Chondrocyte (in vitro differentiated cells): ENCODE data around the gene CTIF. TPM values are rescaled to one million over a fixed set of nuclear protein-coding genes. Genes with fewer than 3 reads are reported as not detected.

Experiments used
- DNase-seq: peaks from one replicate; pipeline ENCODE4 v3.0.0; 2021; ENCODE audit warnings: mixed read lengths, low spot score
- H3K27ac Mint-ChIP-seq: one replicate; pipeline ENCODE4 v1.8.0; 2021; ENCODE audit warnings: mild to moderate bottlenecking, moderate library complexity, mixed read lengths; ENCODE audit not compliant: unreplicated experiment
- H3K27me3 Mint-ChIP-seq: 2 replicates; pipeline ENCODE4 v1.8.0; 2021; ENCODE audit warnings: low read depth, mixed read lengths
- H3K36me3 Mint-ChIP-seq: 2 replicates; pipeline ENCODE4 v1.8.0; 2021; ENCODE audit warnings: low read depth, mixed read lengths
- H3K4me1 Mint-ChIP-seq: 2 replicates; pipeline ENCODE4 v1.8.0; 2021; ENCODE audit warnings: low read depth, mild to moderate bottlenecking, mixed read lengths
- H3K4me3 Mint-ChIP-seq: one replicate; pipeline ENCODE4 v1.8.0; 2021; ENCODE audit warnings: mild to moderate bottlenecking, moderate library complexity, mixed read lengths; ENCODE audit not compliant: unreplicated experiment
- H3K9me3 Mint-ChIP-seq: 2 replicates; pipeline ENCODE4 v1.8.0; 2021; ENCODE audit warnings: low read depth, mixed read lengths
- total RNA-seq: library from RNA; stranded (reverse); gene quantifications from 3 replicates; pipeline ENCODE4 v1.2.1, GENCODE V29; 2021
- TF ChIP-seq, protein P1 (sequence below): fragments of 200-600 bp; sonication (generic); IDR thresholded peaks from 2 replicates; pipeline ENCODE4 v1.5.0; 2021; ENCODE audit warnings: antibody characterized with exemption, mild to moderate bottlenecking, moderate library complexity

The CTIF gene
- total RNA-seq, 1 donor from 2014 or later, result 184 TPM

DNA sequence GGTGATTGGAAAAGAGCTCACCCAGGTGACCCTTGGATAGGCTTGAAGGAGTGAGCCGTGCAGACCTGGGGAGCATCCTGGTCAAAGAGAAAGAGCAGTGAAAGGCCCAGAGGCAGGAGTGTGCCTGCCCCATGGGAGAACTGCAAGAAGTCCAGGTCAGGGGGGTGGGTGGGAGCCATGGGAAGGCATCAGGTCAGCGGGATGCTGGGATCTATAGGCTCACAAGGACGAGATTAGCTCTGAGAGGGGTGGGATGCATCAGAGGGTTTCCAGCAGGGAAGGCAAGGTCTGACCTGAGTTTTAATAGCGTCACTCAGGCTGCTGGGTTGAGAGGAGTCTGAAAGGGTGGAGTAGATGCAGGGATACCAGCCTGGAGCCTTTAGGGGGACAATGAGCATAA lies 253.3 kb downstream of the CTIF start:
- peaks cover 73% of the 10 kb centered on the region for H3K4me1 Mint-ChIP-seq
- no peaks in the 10 kb centered on the region for H3K27me3 Mint-ChIP-seq
- H3K36me3 Mint-ChIP-seq, result peaks cover 26% of the 10 kb centered on the region
- DNase-seq, result peak; percentile 42
- H3K4me3 Mint-ChIP-seq, result no peak overlapping the region
- TF ChIP-seq, protein P1, sequence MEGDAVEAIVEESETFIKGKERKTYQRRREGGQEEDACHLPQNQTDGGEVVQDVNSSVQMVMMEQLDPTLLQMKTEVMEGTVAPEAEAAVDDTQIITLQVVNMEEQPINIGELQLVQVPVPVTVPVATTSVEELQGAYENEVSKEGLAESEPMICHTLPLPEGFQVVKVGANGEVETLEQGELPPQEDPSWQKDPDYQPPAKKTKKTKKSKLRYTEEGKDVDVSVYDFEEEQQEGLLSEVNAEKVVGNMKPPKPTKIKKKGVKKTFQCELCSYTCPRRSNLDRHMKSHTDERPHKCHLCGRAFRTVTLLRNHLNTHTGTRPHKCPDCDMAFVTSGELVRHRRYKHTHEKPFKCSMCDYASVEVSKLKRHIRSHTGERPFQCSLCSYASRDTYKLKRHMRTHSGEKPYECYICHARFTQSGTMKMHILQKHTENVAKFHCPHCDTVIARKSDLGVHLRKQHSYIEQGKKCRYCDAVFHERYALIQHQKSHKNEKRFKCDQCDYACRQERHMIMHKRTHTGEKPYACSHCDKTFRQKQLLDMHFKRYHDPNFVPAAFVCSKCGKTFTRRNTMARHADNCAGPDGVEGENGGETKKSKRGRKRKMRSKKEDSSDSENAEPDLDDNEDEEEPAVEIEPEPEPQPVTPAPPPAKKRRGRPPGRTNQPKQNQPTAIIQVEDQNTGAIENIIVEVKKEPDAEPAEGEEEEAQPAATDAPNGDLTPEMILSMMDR, result no peak
- H3K9me3 Mint-ChIP-seq, result no peaks in the 10 kb centered on the region
- H3K27ac Mint-ChIP-seq, result peak overlapping the region; percentile 81

DNA sequence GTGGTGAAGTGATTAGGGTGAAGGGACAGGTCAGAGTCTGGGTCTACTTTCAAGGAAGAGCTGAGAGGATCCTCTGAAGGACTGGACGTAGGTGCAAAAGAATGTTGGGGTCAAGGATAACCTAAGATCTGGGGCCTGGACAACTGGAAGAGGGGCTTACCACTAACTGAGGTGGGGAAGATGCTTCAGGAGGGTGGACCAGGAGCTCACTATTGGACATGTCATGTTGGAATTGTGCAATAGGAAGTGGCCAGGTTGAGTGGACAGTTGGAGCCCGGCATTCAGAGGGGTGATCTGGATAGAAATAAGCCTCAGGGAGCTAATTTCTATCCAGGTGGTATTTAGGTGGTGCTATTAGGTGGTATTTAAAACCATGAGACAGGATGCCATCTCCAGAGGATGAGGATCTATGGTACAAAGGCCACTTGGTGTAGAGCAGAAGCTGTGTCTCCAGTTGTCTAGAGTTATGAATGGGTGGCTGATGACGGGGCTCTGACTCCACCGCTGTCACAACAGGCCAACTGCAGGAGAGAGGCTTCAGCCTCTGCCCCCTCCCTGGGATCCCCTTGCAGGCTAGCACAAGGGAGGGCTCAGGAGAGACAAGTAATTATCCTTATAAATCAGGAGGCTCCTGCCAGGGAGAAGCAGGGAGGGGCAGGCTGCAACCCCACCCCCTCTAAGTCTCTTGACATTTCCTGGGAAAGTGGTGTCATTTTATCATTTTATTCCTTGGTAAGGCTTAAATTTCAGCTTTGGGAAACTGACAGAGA lies 254.0 kb downstream of the CTIF start:
- Mint-ChIP-seq H3K9me3 (no peaks in the 10 kb centered on the region), H3K27ac (peak overlapping the region; percentile 59), H3K4me3 (no peak overlapping the region), H3K4me1 (peaks cover 67% of the 10 kb centered on the region), H3K36me3 (peaks cover 26% of the 10 kb centered on the region), H3K27me3 (no peaks in the 10 kb centered on the region)
- peak; percentile 34 for DNase-seq
- TF ChIP-seq, protein P1, result no peak

DNA sequence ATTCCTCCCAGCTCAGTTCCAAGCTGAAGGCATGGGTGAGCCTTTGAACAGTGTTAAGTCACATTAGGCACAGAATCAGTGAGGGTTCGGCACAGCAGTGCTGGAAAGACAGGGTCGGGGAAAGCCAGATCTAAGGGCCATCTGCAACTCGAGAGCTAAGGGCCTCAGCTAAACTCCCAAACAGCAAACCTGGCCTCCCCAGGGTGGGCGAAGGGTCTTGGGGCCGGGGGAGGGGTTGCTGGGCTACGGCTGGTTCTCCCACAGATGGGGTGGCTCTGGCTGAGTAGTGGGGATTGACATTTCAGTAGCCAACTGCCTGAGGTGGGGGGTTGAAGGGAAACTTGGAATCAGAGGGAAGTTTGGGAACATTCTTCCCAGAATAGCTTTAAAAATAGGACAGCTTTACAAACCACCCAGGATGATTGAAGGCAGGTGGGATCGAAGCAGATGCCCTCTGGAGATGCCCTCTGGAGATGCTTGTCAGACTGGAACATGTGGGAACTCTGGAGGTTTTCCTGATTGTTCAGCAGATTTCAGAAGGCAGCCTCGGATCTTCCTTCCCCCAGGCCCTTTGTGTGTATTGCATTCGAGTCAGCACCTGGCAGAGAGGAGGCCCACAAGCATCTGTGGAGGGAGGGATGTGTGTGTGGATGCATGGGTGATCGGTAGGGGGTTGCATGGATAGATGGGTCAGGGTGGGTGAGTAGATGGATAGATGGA lies 255.6 kb downstream of the CTIF start:
- H3K36me3 Mint-ChIP-seq, result peaks cover 23% of the 10 kb centered on the region
- H3K4me3 Mint-ChIP-seq, result no peak overlapping the region
- H3K27me3 Mint-ChIP-seq, result no peaks in the 10 kb centered on the region
- H3K4me1 Mint-ChIP-seq, result peaks cover 52% of the 10 kb centered on the region
- H3K27ac Mint-ChIP-seq, result peak overlapping the region; percentile 57
- no peaks in the 10 kb centered on the region for H3K9me3 Mint-ChIP-seq
- TF ChIP-seq, protein P1, result no peak
- DNase-seq, result peak; percentile 28

DNA sequence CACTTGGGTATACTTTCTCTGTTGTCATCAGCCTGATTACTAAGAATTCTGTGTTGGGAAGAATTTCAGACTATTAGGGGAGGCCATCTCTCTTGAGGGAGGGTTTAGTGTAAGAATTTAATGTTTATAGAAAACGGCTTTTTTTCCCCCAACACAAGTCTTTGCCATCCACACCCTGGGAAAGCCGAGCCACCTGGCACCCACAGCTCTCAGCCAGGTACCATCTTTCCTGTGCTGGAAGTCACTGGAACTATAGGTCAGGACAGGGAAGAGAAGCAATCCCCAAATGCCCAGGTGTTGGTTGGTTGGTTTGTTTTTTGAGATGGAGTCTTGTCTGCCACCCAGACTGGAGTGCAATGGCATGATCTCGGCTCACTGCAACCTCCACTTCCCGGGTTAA lies 256.9 kb downstream of the CTIF start:
- no peak for DNase-seq
- Mint-ChIP-seq H3K36me3 (peaks cover 33% of the 10 kb centered on the region), H3K9me3 (no peaks in the 10 kb centered on the region), H3K4me1 (peaks cover 49% of the 10 kb centered on the region), H3K27ac (no peak overlapping the region), H3K4me3 (no peak overlapping the region), H3K27me3 (no peaks in the 10 kb centered on the region)
- TF ChIP-seq, protein P1, result no peak

DNA sequence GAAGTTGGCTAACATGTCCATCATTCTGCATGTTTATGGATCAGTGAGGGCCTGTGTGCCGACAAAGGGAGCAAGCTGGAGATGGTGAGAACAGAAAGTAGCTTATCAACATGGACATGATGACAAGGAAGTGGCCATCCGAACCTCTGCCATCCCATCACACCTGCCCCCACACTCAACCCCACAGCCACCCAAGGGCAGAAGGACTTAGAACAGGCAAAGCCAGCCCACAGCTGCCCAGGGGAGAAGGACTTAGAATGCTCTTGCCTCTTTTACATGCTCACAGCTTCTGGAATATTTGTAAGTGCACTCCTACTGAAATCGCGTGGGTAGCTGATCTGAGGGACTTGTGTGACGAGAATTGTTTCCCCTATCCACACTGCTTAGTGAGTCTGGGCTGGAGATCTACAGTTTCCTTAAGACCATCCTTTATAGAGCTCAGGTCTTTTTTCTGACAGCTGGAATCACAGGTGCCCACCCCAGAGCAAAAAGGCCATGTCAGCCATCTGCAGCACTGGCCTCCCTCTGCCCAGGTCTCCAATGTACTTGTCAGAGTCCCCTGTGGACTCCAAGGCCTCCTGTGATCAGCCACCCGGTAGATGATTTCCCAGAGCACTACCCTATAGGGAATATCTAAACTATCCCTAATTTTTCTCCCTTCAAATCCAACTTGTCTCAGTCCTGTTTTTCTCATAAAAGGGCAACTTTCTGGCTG lies 257.8 kb downstream of the CTIF start:
- peak; percentile 40 for DNase-seq
- Mint-ChIP-seq H3K27me3 (no peaks in the 10 kb centered on the region), H3K9me3 (no peaks in the 10 kb centered on the region), H3K36me3 (peaks cover 31% of the 10 kb centered on the region), H3K27ac (no peak overlapping the region), H3K4me1 (peaks cover 50% of the 10 kb centered on the region), H3K4me3 (no peak overlapping the region)
- TF ChIP-seq, protein P1, result no peak
